A673 (cell line): ENCODE results near the gene RSU1.

Experiments
- EZH2 ChIP-seq: fragments of 200-600 bp; sonication (generic); IDR thresholded peaks from 2 replicates; pipeline ENCODE4 v1.6.1; 2017; ENCODE audit warnings: borderline replicate concordance, low read depth, mild to moderate bottlenecking, mixed read lengths, antibody characterized with exemption, low read length; ENCODE audit not compliant: poor library complexity, severe bottlenecking
- TF ChIP-seq, protein P1 (sequence below): fragments of 300-800, 200-600 bp; sonication (generic); conservative IDR thresholded peaks from 2 replicates; pipeline ENCODE4 v1.5.1; 2017; ENCODE audit warnings: low read depth, mild to moderate bottlenecking, antibody characterized with exemption, low read length, moderate library complexity, mixed read lengths

DNA sequence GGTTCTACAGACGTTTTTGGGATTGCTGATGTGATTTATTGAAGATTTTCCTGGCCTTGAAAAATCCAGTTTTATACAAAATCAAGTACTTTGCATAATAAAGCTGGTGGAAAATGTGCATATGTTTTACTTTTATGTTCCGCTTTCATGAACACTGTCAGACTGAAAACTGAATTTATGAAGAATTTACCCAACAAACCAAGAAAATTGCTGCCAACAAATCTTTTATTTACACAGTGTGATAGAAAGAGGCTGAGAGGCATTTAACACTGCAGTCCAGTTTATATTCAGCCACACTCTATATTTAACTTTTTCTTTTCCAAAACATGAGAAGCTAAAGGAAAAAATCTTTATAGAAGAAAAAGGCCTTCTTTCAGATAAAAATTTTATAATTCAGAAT lies 35.4 kb upstream of the RSU1 start:
- TF ChIP-seq, protein P1, sequence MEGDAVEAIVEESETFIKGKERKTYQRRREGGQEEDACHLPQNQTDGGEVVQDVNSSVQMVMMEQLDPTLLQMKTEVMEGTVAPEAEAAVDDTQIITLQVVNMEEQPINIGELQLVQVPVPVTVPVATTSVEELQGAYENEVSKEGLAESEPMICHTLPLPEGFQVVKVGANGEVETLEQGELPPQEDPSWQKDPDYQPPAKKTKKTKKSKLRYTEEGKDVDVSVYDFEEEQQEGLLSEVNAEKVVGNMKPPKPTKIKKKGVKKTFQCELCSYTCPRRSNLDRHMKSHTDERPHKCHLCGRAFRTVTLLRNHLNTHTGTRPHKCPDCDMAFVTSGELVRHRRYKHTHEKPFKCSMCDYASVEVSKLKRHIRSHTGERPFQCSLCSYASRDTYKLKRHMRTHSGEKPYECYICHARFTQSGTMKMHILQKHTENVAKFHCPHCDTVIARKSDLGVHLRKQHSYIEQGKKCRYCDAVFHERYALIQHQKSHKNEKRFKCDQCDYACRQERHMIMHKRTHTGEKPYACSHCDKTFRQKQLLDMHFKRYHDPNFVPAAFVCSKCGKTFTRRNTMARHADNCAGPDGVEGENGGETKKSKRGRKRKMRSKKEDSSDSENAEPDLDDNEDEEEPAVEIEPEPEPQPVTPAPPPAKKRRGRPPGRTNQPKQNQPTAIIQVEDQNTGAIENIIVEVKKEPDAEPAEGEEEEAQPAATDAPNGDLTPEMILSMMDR: no peak
- TF ChIP-seq EZH2: no peak
